Mesodermal cell (in vitro differentiated cells): Measurements from ENCODE around the gene CCR6.

Source experiments
- H3K27ac ChIP-seq: 2 replicates; pipeline ENCODE4 v1.7.0; 2013; ENCODE audit warnings: mild to moderate bottlenecking, low read depth, low read length, moderate library complexity; ENCODE audit not compliant: severe bottlenecking
- H3K36me3 ChIP-seq: 2 replicates; pipeline ENCODE4 v1.7.1; 2013; ENCODE audit warnings: mild to moderate bottlenecking, low read length, moderate library complexity; ENCODE audit not compliant: control insufficient read depth, insufficient read depth
- H3K4me1 ChIP-seq: one replicate; pipeline ENCODE4 v1.7.1; 2013; ENCODE audit warnings: mild to moderate bottlenecking, low read length; ENCODE audit not compliant: insufficient read depth, control insufficient read depth, poor library complexity, severe bottlenecking
- H3K4me3 ChIP-seq: 2 replicates; pipeline ENCODE4 v1.7.0; 2013; ENCODE audit warnings: low read length, control low read depth, mild to moderate bottlenecking; ENCODE audit not compliant: insufficient read depth, poor library complexity, severe bottlenecking; ENCODE audit errors: extremely low read depth
- H3K9me3 ChIP-seq: 2 replicates; pipeline ENCODE4 v1.7.1; 2013; ENCODE audit warnings: mild to moderate bottlenecking, low read length, moderate library complexity; ENCODE audit not compliant: control insufficient read depth
- WGBS, 2 experiments: methylation state at CpG; one replicate each; pipeline ENCODE4 v1.1.5; 2013; ENCODE audit warnings: missing lambda C conversion rate in 2 of 2; ENCODE audit not compliant: insufficient coverage in 2 of 2; 5-methylcytosine and 5-hydroxymethylcytosine counted together

The CCR6 gene

GRCh38 chr6:167130712-167131684, 8.1 kb downstream of the CCR6 start:
- no peaks in the 10 kb centered on the region for H3K4me1 ChIP-seq
- no peaks in the 10 kb centered on the region for H3K36me3 ChIP-seq
- no peak overlapping the region for H3K27ac ChIP-seq
- H3K9me3 ChIP-seq: no peaks in the 10 kb centered on the region
- H3K4me3 ChIP-seq: no peak overlapping the region
- WGBS, 2 experiments: 94 to 95% methylated on average over 25 to 27 of the region's 33 CpGs

- Histone ChIP-seq H3K4me1 (no peaks in the 10 kb centered on the region), H3K9me3 (no peaks in the 10 kb centered on the region), H3K27ac (no peak overlapping the region), H3K36me3 (no peaks in the 10 kb centered on the region), H3K4me3 (no peak overlapping the region)
- 85 to 89% methylated on average over 22 to 23 of the region's 23 CpGs for WGBS, 2 experiments
Measured at GRCh38 chr6:167134448-167135328, 11.8 kb downstream of the CCR6 start.

GRCh38 chr6:167136376-167136775, 13.5 kb downstream of the CCR6 start:
- Histone ChIP-seq H3K36me3 (no peaks in the 10 kb centered on the region), H3K4me1 (peaks cover 9% of the 10 kb centered on the region), H3K9me3 (no peaks in the 10 kb centered on the region), H3K4me3 (no peak overlapping the region), H3K27ac (no peak overlapping the region)
- 81 to 86% methylated on average over 8 to 11 of the region's 13 CpGs for WGBS, 2 experiments

GRCh38 chr6:167137081-167137480, 14.2 kb downstream of the CCR6 start:
- Histone ChIP-seq H3K4me3 (no peak overlapping the region), H3K9me3 (no peaks in the 10 kb centered on the region)
- 96 to 97% methylated on average over 7 to 10 of the region's 10 CpGs for WGBS, 2 experiments

GRCh38 chr6:167137881-167138280, 15.0 kb downstream of the CCR6 start:
- WGBS, 2 experiments: 97% methylated on average over 4 to 5 of the region's 6 CpGs
- H3K4me1 ChIP-seq: peaks cover 11% of the 10 kb centered on the region
- no peak overlapping the region for H3K4me3 ChIP-seq
- no peaks in the 10 kb centered on the region for H3K36me3 ChIP-seq
- H3K9me3 ChIP-seq: no peaks in the 10 kb centered on the region
- no peak overlapping the region for H3K27ac ChIP-seq

More at GRCh38 chr6:167137081-167137480, 14.2 kb downstream of the CCR6 start:
- peaks cover 11% of the 10 kb centered on the region for H3K4me1 ChIP-seq
- H3K27ac ChIP-seq: no peak overlapping the region
- no peaks in the 10 kb centered on the region for H3K36me3 ChIP-seq

- Histone ChIP-seq H3K4me1 (peaks cover 11% of the 10 kb centered on the region), H3K9me3 (peaks cover 2% of the 10 kb centered on the region), H3K36me3 (no peaks in the 10 kb centered on the region), H3K27ac (no peak overlapping the region), H3K4me3 (no peak overlapping the region)
- 80 to 83% methylated on average over 1 of the region's 4 CpGs for WGBS, 2 experiments
Measured at GRCh38 chr6:167139761-167140160, 16.9 kb downstream of the CCR6 start.

GRCh38 chr6:167140589-167141474, 17.9 kb downstream of the CCR6 start:
- Histone ChIP-seq H3K9me3 (peaks cover 4% of the 10 kb centered on the region), H3K36me3 (no peaks in the 10 kb centered on the region), H3K27ac (no peak overlapping the region), H3K4me3 (no peak overlapping the region), H3K4me1 (peaks cover 11% of the 10 kb centered on the region)
- WGBS, 2 experiments: 74 to 87% methylated on average over 8 to 9 of the region's 10 CpGs

GRCh38 chr6:167141667-167142432, 19.0 kb downstream of the CCR6 start:
- Histone ChIP-seq H3K9me3 (peaks cover 4% of the 10 kb centered on the region), H3K27ac (no peak overlapping the region), H3K4me1 (peaks cover 14% of the 10 kb centered on the region), H3K4me3 (no peak overlapping the region), H3K36me3 (no peaks in the 10 kb centered on the region)
- 37 to 55% methylated on average over 14 to 16 of the region's 18 CpGs for WGBS, 2 experiments

- Histone ChIP-seq H3K4me3 (no peak overlapping the region), H3K4me1 (peaks cover 18% of the 10 kb centered on the region)
Measured at GRCh38 chr6:167142433-167142761, 19.5 kb downstream of the CCR6 start.

More at GRCh38 chr6:167142433-167142761, 19.5 kb downstream of the CCR6 start:
- Histone ChIP-seq H3K9me3 (peaks cover 4% of the 10 kb centered on the region), H3K36me3 (no peaks in the 10 kb centered on the region), H3K27ac (no peak overlapping the region)
- no CpG with 5 or more reads among the region's 4 CpGs for WGBS, 2 experiments
